PC-3 (cell line): ENCODE measurements around the gene RPL5.

Experiments
- CTCF ChIP-seq: fragments of 300-600 bp; sonication (generic); conservative IDR thresholded peaks from 2 replicates; pipeline ENCODE4 v1.5.1; 2017; ENCODE audit warnings: antibody characterized with exemption, low read depth, mild to moderate bottlenecking, low read length
- EZH2 ChIP-seq: fragments of 300-600 bp; sonication (generic); IDR thresholded peaks from one replicate; pipeline ENCODE4 v1.6.1; 2017; ENCODE audit warnings: antibody characterized with exemption, mild to moderate bottlenecking, low read length; ENCODE audit not compliant: unreplicated experiment

GRCh38 chr1:92795166-92795565, 36.7 kb upstream of the RPL5 start:
- no peak for TF ChIP-seq CTCF
- no peak for TF ChIP-seq EZH2
